Vagina (tissue), 2 donors: ENCODE results near the gene TRDN. TPM values are rescaled to one million over a fixed set of nuclear protein-coding genes. Genes with fewer than 3 reads are reported as not detected.

ENCODE experiments used
- DNase-seq, 2 donors: peaks; one replicate each; pipeline ENCODE4 v3.0.0-alpha.2; 2017; ENCODE audit errors: extremely low spot score in 2 of 2
- H3K27ac ChIP-seq: fragments of 200-600 bp; sonication (generic); one replicate; pipeline ENCODE4 v1.5.1; 2019
- H3K27me3 ChIP-seq: fragments of 200-600 bp; sonication (generic); one replicate; pipeline ENCODE4 v1.5.1; 2019
- H3K36me3 ChIP-seq, 2 donors: fragments of 200-600 bp; sonication (generic); one replicate each; pipeline ENCODE4 v1.5.1; 2017 to 2019
- H3K4me1 ChIP-seq: fragments of 200-600 bp; sonication (generic); one replicate; pipeline ENCODE4 v1.5.1; 2019
- H3K4me3 ChIP-seq, 2 donors: fragments of 200-600 bp; sonication (generic); 1 replicate in 1 of 2; 2 replicates in 1 of 2; pipeline ENCODE4 v1.5.1; 2016 to 2019
- H3K9me3 ChIP-seq: fragments of 200-600 bp; sonication (generic); one replicate; pipeline ENCODE4 v1.5.1; 2019
- CTCF ChIP-seq, 3 experiments: fragments of 450-650 bp in 2 of 3; fragments of 200-600 bp in 1 of 3; sonication (generic) in 1 of 3; IDR thresholded peaks; one replicate each; pipeline ENCODE4 v1.5.1; 2017 to 2019; ENCODE audit warnings: antibody characterized with exemption in 3 of 3, mild to moderate bottlenecking in 2 of 3, moderate library complexity in 2 of 3
- POLR2A ChIP-seq, 2 donors: fragments of 450-650 bp; IDR thresholded peaks; one replicate each; pipeline ENCODE4 v1.6.1; 2017; ENCODE audit warnings: antibody characterized with exemption in 2 of 2, mild to moderate bottlenecking in 2 of 2, moderate library complexity in 2 of 2
- POLR2AphosphoS5 ChIP-seq, 2 donors: sonication (generic); formaldehyde crosslinking; IDR thresholded peaks; one replicate each; pipeline ENCODE4 v1.9.0; 2017; ENCODE audit warnings: antibody characterized with exemption in 2 of 2, mild to moderate bottlenecking in 2 of 2, low read depth in 1 of 2; ENCODE audit not compliant: insufficient read depth in 1 of 2
- intact Hi-C: fragments of 100-400 bp; cut with DNase I; formaldehyde crosslinking; loops from one replicate; pipeline ENCODE4 v1.15.1; 2023
- total RNA-seq: library from RNA; depleted of rRNA; stranded (reverse); fragments of >200 nt; gene quantifications from one replicate; pipeline ENCODE4 v1.2.3, GENCODE V29; 2016

TRDN gene
- total RNA-seq, 1 donor from 2014 or later = not detected

GRCh38 chr6:123224077-123224476 is 412.7 kb downstream of the TRDN start:
- H3K4me3 ChIP-seq = no peak overlapping the region

GRCh38 chr6:123223461-123223860 is 413.3 kb downstream of the TRDN start:
- Histone ChIP-seq H3K27ac (no peak overlapping the region), H3K9me3 (no peaks in the 10 kb centered on the region), H3K4me1 (no peaks in the 10 kb centered on the region), H3K4me3 (no peak overlapping the region), H3K27me3 (no peaks in the 10 kb centered on the region), H3K36me3 (no peaks in the 10 kb centered on the region)
- TF ChIP-seq CTCF (IDR thresholded peaks at IDR 0.05) (no peak), POLR2A (IDR thresholded peaks at IDR 0.05) (no peak), POLR2AphosphoS5 (IDR thresholded peaks at IDR 0.05; ENCODE audit: insufficient read depth in 1 of 2, low read depth in 1 of 2) (no peak)
- no peak for DNase-seq
- intact Hi-C loops = no loop called here

More at GRCh38 chr6:123224077-123224476, 412.7 kb downstream of the TRDN start:
- intact Hi-C loops = no loop called here
- Histone ChIP-seq H3K9me3 (no peaks in the 10 kb centered on the region), H3K27me3 (no peaks in the 10 kb centered on the region), H3K4me1 (no peaks in the 10 kb centered on the region), H3K27ac (no peak overlapping the region), H3K36me3 (no peaks in the 10 kb centered on the region)
- TF ChIP-seq POLR2AphosphoS5 (IDR thresholded peaks at IDR 0.05; ENCODE audit: insufficient read depth in 1 of 2, low read depth in 1 of 2) = no peak
- no peak for TF ChIP-seq POLR2A (IDR thresholded peaks at IDR 0.05)
- TF ChIP-seq CTCF (IDR thresholded peaks at IDR 0.05) = no peak
- no peak for DNase-seq

GRCh38 chr6:123215211-123215610 is 421.5 kb downstream of the TRDN start:
- TF ChIP-seq POLR2A (IDR thresholded peaks at IDR 0.05) (no peak), POLR2AphosphoS5 (IDR thresholded peaks at IDR 0.05; ENCODE audit: insufficient read depth in 1 of 2, low read depth in 1 of 2) (no peak), CTCF (IDR thresholded peaks at IDR 0.05) (no peak)
- no peaks in the 10 kb centered on the region for H3K27me3 ChIP-seq
- DNase-seq = no peak

GRCh38 chr6:123214433-123214832 is 422.3 kb downstream of the TRDN start:
- DNase-seq = no peak
- Histone ChIP-seq H3K4me3 (no peak overlapping the region), H3K27ac (no peak overlapping the region), H3K9me3 (no peaks in the 10 kb centered on the region), H3K27me3 (no peaks in the 10 kb centered on the region), H3K36me3 (no peaks in the 10 kb centered on the region), H3K4me1 (no peaks in the 10 kb centered on the region)
- no peak for TF ChIP-seq POLR2AphosphoS5 (IDR thresholded peaks at IDR 0.05; ENCODE audit: insufficient read depth in 1 of 2, low read depth in 1 of 2)
- TF ChIP-seq CTCF (IDR thresholded peaks at IDR 0.05) = no peak
- TF ChIP-seq POLR2A (IDR thresholded peaks at IDR 0.05) = no peak
- intact Hi-C loops = no loop called here

More at GRCh38 chr6:123215211-123215610, 421.5 kb downstream of the TRDN start:
- H3K9me3 ChIP-seq = no peaks in the 10 kb centered on the region
- no peaks in the 10 kb centered on the region for H3K4me1 ChIP-seq
- H3K4me3 ChIP-seq = no peak overlapping the region
- no peaks in the 10 kb centered on the region for H3K36me3 ChIP-seq
- H3K27ac ChIP-seq = no peak overlapping the region
- intact Hi-C loops = no loop called here

GRCh38 chr6:123213921-123214320 is 422.8 kb downstream of the TRDN start:
- Histone ChIP-seq H3K36me3 (no peaks in the 10 kb centered on the region), H3K4me1 (no peaks in the 10 kb centered on the region), H3K9me3 (no peaks in the 10 kb centered on the region), H3K27ac (no peak overlapping the region), H3K4me3 (no peak overlapping the region), H3K27me3 (no peaks in the 10 kb centered on the region)
- intact Hi-C loops = no loop called here
- TF ChIP-seq CTCF (IDR thresholded peaks at IDR 0.05) (no peak), POLR2A (IDR thresholded peaks at IDR 0.05) (no peak), POLR2AphosphoS5 (IDR thresholded peaks at IDR 0.05; ENCODE audit: insufficient read depth in 1 of 2, low read depth in 1 of 2) (no peak)
- no peak for DNase-seq
